ENCODE results near the gene EIF2A. TPM values are rescaled to one million over a fixed set of nuclear protein-coding genes. Genes with fewer than 3 reads are reported as not detected.

The EIF2A gene
- total and polyA plus RNA-seq, 2 of the 13 experiments (the other 11 are each of a cell fraction or from before 2014, with no cell fraction given): 124 to 139 TPM

- TF ChIP-seq PAWR (CRISPR knock-in tag; IDR thresholded peaks at IDR 0.05; ENCODE audit: borderline replicate concordance): no peak
- TF ChIP-seq CENPT (CRISPR knock-in tag; IDR thresholded peaks at IDR 0.05; ENCODE audit: low read depth): no peak
- no peak for TF ChIP-seq ZNF367 (CRISPR knock-in tag; IDR thresholded peaks at IDR 0.05; ENCODE audit: borderline replicate concordance)
- peak; percentile 63; the same call in 1 of the 2 replicates for TF ChIP-seq ZNF558 (CRISPR knock-in tag; IDR thresholded peaks at IDR 0.05; ENCODE audit: borderline replicate concordance)
- TF ChIP-seq FOXC1 (CRISPR knock-in tag; IDR thresholded peaks at IDR 0.05; ENCODE audit: borderline replicate concordance): peak; percentile 77; the same call in 1 of the 2 replicates
- no peak for TF ChIP-seq NR2F2 (IDR thresholded peaks at IDR 0.05; ENCODE audit: borderline replicate concordance, low read depth)
- TF ChIP-seq GZF1 (CRISPR knock-in tag; IDR thresholded peaks at IDR 0.05): no peak
- no peak for TF ChIP-seq ZNF468 (CRISPR knock-in tag; IDR thresholded peaks at IDR 0.05)
- TF ChIP-seq ZNF790 (CRISPR knock-in tag; IDR thresholded peaks at IDR 0.05; ENCODE audit: borderline replicate concordance): peak; percentile 84
- TF ChIP-seq, protein P1, sequence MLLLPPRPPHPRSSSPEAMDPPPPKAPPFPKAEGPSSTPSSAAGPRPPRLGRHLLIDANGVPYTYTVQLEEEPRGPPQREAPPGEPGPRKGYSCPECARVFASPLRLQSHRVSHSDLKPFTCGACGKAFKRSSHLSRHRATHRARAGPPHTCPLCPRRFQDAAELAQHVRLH (CRISPR knock-in tag; IDR thresholded peaks at IDR 0.05; ENCODE audit: borderline replicate concordance, low read depth): 0 out of 2 replicates have a peak, but pooled peaks have one; percentile 24
- TF ChIP-seq PAF1 (CRISPR knock-in tag; IDR thresholded peaks at IDR 0.05): no peak
- TF ChIP-seq ZNF431 (CRISPR knock-in tag; IDR thresholded peaks at IDR 0.05; ENCODE audit: borderline replicate concordance, low read depth): no peak; the same call in 1 of the 2 replicates
- no peak for TF ChIP-seq ADNP (CRISPR knock-in tag; IDR thresholded peaks at IDR 0.05)
- TF ChIP-seq U2AF2 (IDR thresholded peaks at IDR 0.05; ENCODE audit: low read depth, low read length): no peak
- no peak for TF ChIP-seq ZNF251 (CRISPR knock-in tag; IDR thresholded peaks at IDR 0.05)
- TF ChIP-seq FOXK2 (IDR thresholded peaks at IDR 0.05): peak; percentile 76
- TF ChIP-seq, protein P2, sequence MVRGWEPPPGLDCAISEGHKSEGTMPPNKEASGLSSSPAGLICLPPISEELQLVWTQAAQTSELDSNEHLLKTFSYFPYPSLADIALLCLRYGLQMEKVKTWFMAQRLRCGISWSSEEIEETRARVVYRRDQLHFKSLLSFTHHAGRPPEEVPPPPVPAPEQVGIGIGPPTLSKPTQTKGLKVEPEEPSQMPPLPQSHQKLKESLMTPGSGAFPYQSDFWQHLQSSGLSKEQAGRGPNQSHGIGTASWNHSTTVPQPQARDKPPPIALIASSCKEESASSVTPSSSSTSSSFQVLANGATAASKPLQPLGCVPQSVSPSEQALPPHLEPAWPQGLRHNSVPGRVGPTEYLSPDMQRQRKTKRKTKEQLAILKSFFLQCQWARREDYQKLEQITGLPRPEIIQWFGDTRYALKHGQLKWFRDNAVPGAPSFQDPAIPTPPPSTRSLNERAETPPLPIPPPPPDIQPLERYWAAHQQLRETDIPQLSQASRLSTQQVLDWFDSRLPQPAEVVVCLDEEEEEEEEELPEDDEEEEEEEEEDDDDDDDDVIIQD (CRISPR knock-in tag; IDR thresholded peaks at IDR 0.05; ENCODE audit: low read depth): no peak
- TF ChIP-seq XBP1 (CRISPR knock-in tag; IDR thresholded peaks at IDR 0.05): peak; percentile 99
- TF ChIP-seq SATB2 (CRISPR knock-in tag; IDR thresholded peaks at IDR 0.05): no peak
- no peak for TF ChIP-seq HMG20A (CRISPR knock-in tag; IDR thresholded peaks at IDR 0.05; ENCODE audit: borderline replicate concordance)
- TF ChIP-seq REPIN1 (CRISPR knock-in tag; IDR thresholded peaks at IDR 0.05; ENCODE audit: borderline replicate concordance, low read depth): peak; percentile 84; the same call in 1 of the 2 replicates
- TF ChIP-seq TCF12 (IDR thresholded peaks at IDR 0.05): no peak
- TF ChIP-seq TCF12 (CRISPR knock-in tag; IDR thresholded peaks at IDR 0.05): peak; percentile 83; the same call in 1 of the 2 replicates
- no peak for TF ChIP-seq RBAK (CRISPR knock-in tag; IDR thresholded peaks at IDR 0.05)
- TF ChIP-seq IRX3 (CRISPR knock-in tag; IDR thresholded peaks at IDR 0.05; ENCODE audit: borderline replicate concordance, low read depth): peak; percentile 53
Measured at GRCh38 chr3:150546226-150547044, at the start of gene EIF2A, which contains the start of gene SERP1 (continued).
